Measurements from ENCODE around the gene ALDH1L1. TPM values are rescaled to one million over a fixed set of nuclear protein-coding genes. Genes with fewer than 3 reads are reported as not detected.

The ALDH1L1 gene
- polyA plus RNA-seq, 4 donors = 33.1 to 49.0 (median 42.8) TPM

DNA sequence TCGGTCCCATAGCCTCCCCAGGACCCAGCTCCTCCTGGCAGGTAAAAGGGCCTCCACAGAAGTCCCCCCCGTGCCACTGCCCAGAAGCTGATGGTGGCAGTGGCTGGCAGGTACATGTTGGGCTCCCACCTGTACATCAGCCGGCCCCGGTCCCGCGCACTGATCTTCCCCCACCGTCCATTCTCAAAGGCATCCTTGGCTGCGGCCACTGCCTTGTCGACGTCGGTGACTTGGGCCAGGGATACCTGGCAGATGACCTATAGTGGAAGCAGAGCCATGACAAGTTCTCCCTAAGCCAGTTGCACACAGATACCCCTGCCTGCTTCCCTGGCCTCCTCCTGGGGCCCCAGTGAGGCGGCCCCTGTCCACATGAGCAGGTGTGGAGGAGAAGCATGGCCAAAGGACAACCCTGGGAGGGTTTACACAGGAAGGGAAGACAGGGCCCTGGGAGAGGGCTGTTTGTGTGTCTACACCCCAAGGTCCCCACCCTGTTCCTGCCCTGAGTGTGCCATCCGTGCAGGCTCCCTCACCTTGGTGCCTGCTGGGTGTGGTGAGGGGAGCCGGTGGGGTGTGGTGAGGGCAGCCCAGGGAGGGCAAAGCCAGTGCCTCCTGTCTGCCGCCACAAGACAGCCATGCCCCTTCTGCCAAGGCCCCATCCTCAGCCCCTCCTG is 44.8 kb downstream of the ALDH1L1 start:
- no peak for DNase-seq (ENCODE audit: low read depth in 4 of 4, low spot score in 2 of 4)

DNA sequence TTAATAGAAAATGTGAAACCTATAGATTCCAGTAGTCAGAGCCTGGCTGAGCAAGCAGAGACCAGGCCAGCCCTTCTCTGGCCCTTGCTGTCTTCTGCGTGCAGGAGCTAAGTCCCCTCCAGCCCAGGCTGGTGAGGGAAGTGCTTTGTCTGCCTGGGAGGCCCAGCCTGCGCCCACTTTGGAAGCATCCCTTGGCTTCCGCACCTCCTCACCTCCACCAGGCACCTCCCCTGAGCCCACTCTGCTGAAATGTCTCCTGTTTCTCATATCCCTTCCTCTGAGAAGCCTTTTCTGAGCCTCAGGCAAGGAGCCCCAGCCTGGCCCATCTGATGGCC is 45.3 kb downstream of the ALDH1L1 start:
- DNase-seq (ENCODE audit: low read depth in 4 of 4, low spot score in 2 of 4) = no peak

DNA sequence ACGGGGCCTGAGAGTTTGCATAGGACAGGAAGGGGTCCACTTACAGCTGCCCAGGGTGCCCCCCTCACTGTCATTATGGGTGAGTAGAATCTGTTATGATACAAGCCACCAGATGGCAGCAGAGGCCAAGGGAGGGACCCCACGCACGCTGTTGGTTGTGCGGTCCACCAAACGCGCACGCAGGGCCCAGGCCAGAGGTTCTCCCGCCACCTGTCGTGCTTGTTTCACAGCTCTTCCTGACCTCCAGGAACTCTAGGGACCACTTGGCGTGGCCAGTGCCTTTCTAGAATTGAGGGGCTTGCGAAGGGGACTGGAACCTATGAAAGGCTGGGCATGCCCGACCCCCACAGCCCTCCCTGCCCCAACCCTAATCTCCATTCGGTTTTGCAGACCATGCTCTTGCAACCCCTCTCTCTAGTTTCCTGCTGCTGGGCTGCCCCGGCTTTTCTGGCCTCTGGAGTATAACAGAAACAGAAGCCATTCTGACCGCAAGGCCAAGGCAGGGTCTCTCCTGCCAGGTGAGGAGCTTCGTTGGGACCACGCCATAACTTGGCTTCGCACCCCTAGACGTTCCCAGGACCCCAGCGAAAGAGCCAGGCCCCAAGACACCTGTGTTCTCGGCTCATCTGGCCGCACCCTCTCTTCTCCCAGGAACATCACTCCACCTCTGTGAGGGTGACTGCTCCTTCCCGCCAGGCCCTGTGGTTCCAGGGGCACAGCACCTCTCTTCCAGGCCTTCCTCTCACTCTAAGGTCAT is 46.0 kb downstream of the ALDH1L1 start:
- peak in 3 of 4 donors; percentile 40 to 57 (median 48) for DNase-seq (ENCODE audit: low read depth in 4 of 4, low spot score in 2 of 4)

DNA sequence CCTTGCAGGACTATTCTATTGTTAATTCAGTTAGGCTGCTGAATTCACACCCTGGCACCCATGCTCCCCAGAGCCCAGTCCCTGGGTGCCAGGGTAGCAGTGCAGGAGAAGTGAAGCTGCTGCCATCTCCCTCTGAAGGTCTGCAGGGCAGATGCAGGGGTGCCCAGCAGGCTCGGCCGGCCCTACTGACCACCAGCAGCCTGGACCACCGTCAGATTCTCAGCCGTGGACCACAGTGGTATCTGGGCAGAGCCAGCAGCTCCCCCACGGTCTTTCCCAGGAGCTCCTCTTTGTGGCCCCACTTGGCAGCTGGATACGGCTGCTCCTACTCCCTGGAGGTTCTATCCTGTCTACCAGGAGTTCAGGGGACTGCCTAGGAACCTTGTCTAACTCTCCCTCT is 46.8 kb downstream of the ALDH1L1 start:
- no peak for DNase-seq (ENCODE audit: low read depth in 4 of 4, low spot score in 2 of 4)

DNA sequence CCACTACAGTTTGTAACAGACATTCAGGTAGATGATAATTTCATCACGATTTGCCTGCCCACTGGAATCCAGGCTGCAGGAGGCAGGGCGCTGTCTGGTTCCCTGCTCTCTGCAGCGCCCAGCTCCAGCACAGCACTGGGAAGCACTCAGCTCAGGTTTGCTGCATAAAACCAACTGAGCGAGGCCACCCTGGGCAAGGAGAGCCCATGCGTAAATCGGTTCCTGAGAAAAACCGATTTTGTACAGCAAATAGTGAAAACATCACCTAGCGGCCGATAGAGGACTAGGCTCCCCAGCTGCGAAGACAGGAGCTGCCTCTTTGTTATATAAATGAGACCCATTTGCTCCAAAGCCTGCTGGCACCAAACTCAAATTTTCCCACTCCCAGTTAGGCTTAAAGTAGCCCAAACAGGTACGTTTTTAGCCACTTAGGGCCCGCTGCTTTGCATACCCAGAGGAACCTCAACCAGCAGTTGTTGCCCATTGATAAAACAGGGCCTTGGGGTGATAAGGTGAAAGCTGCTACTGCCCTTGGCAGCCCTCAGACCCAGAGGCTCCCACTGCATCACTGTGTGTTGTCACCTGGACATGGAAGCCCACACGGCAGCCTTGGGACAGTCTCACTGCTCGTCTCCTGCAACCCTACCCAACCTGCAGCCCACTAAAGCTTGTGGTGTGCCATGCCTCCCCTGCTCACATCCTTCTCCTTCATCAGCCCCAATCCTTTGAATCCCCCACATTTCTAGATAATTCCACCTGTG is 47.5 kb downstream of the ALDH1L1 start:
- peak in 1 of 4 donors; percentile 23 for DNase-seq (ENCODE audit: low read depth in 4 of 4, low spot score in 2 of 4)

DNA sequence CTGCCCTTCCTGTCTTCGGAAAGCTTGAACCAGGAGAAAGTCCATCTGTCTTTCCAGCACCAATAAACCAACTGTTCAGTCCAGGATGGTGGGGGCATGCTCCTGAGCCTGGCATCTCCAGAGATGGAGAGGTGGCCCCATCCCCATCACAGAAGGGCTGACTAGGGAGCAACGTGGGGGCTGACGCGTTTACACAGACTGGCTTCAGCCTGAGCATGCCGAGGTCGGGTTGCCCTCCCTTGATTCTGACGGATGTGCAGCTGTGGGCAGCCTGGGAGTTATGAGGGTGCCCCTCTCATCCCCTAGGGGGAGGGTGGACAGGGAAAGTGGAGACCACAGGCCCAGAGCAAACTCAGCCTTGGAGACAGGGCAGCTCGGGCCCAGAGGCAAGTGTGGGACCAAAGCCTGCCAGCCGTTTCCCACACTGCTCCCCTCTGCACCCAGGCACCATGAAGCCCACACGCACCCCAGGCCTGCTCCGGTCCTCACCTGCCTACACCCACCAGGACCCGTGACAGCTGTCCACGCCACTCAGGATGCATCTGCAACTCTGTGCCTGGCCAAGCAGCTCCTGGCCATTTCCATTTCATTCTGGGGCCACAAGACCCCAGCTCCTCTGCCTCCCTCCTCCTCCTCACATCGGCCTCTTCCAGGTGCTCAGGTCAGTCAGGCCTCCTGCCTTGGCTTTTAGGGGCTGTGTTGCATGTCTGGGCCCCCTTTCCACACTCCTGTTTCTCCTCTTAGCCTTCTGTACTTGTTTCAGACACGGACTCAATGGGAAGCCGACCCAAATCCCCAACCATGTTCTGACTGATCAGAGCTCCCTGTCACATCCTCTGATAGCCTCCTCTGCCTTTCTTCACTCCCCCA is 48.3 kb downstream of the ALDH1L1 start:
- no peak for DNase-seq (ENCODE audit: low read depth in 4 of 4, low spot score in 2 of 4)

DNA sequence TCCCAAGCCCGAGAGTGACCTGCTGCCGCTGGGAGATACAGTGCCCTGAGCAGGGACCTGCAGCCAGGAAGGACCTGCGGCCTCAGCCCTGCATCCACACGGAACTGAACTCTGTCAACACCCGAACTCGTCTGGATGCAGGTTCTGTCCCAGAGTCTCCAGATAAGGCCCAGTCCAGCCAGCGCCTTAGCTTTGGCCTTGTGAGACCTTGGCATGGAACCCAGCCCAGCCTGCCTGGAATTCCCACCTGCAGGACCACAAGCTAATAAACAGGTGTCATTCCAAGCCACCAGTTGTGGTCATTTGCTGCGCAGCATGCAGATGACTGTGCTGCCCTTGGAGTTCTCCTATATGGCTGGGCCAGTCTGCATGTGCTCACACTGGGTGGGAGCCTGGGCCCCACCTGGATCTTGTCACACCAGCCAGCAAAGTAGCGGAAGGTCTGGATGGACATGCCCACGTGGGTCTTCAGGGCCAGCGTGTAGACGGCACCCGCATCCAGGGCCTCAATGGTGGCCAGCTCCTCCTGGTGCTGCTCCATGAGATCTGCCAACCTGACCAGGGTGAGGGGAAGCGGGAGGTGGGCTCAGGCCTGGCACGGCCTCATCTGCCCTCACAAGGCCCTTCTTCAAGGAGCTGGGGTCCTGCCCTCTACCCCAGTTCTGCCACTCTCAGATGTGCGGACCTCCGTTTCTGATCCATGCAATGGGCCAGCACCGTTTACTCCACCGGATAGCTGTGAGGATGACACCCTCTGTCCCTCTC is 49.2 kb downstream of the ALDH1L1 start:
- DNase-seq (ENCODE audit: low read depth in 4 of 4, low spot score in 2 of 4) = no peak

DNA sequence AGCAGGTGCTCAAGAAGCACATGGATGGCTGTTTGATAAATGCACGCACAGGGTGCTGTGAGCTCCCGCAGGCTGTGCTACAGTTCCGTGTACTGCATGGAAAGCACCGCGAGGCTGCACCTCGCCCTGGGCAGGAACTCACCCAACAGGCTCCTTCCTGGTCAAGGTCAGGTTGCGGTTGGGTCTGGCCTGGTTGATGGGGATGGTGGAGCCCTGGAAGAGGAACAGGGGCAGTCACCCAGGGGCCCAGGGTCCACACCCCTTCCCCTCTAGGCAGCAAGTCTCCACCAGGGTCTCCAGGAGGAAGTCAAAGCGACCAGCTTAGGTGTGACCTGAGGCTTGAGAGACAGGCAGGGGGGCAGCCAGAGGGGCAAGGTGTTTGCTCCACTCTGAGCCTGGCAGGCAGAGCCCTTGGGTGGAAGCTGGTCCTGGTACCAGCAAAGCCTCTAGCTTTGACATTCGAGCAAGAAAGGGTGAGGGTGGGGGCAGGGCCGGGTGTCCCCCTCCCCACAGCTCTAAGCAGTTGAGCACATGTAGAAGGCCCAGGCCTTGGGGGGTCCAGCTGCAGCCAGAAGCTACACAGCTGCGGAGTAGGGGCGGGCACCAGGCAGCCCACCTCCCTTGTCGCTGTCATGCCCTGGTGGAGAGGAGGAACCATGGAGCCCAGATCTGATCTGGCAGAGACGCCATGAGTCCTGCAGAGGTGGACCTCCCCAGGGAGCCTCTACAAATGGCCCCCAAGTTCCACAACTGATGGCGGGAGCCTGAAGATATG is 50.1 kb downstream of the ALDH1L1 start:
- DNase-seq (ENCODE audit: low read depth in 4 of 4, low spot score in 2 of 4) = no peak

DNA sequence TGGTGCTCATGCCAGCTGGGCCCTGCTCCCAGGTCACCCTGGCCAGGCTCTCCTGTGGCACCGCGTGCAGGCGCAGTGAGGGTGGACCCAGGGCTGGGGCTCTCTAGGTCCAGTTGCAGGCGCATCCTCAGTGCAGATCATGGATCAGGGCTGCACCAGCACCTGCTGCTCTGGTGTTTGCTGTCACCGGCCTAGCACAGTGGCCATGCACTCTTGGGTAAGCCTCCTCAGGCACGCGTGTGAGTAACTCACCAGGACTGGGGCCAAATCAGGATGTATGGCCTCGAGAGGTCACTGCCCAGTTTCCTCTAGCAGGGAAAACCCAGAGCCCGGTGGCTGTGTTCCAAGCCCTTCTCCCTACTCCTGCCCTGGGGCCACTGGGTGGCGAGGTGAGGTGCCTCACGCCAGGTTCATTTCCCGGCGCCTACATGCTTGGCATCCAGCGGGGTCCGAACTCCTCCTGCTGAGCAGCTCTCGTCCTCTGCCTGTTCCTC is 50.9 kb downstream of the ALDH1L1 start:
- DNase-seq (ENCODE audit: low read depth in 4 of 4, low spot score in 2 of 4) = no peak

DNA sequence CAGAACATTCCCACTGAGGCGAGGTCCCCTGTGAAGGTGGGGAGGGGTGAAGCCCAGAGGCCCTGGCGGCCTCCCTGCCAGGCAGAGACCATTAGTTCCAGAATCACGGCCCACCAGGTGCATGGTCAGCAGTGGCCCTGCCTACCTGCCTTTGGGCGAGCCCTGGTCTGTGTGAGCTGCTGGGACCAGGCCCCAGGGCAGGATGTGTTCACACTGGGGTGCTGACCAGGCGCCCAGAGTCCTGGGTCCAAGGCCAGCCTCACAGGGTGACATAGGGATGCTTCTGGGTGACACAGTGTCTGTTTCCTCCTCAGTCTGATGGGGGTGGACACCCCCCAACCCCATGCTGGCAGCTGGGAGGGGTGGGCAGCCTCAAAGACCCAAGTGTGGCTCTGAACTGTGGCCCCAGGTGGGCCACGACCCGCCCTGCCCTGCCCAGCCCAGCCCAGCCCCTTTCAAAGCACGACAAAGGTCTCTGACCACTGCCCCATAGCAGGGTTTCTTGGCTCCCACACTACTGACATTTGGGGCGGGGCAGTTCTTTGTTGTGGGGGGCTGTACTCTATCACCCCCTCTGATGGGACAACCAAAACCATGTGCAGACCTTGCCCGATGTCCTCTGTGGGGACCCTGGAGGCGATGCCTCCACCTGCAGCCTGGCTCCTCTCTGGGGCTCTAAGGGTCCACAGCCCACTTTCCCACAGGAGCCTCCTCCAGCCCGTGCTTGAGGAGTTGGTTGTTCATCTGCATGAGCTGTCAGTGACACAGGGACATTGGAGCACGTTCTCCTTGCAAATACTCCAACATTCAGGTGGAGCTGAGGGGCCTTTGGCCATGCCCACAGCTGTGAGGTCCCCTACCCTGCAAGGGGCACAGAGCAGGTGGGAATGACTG is 51.6 kb downstream of the ALDH1L1 start:
- no peak for DNase-seq (ENCODE audit: low read depth in 4 of 4, low spot score in 2 of 4)

DNA sequence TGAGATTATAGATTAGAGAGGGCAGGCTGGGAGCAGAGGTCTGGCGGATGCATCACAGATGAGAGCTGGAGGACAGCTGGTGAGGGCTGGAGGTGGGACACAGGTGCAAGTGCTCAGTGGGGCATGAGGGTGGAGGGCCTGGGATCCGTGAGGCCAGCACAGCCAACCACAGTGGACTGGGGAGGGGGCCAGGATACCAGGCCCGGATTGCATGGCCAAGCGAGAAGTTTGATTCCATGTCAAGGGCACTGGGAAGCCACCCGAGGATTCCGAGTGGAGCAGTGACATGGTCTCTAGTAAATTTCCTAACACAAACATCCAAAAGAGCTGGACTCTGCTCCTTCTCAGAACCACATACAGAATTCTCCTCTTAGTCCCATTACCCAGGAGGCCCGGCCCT is 52.5 kb downstream of the ALDH1L1 start:
- no peak for DNase-seq (ENCODE audit: low read depth in 4 of 4, low spot score in 2 of 4)

DNA sequence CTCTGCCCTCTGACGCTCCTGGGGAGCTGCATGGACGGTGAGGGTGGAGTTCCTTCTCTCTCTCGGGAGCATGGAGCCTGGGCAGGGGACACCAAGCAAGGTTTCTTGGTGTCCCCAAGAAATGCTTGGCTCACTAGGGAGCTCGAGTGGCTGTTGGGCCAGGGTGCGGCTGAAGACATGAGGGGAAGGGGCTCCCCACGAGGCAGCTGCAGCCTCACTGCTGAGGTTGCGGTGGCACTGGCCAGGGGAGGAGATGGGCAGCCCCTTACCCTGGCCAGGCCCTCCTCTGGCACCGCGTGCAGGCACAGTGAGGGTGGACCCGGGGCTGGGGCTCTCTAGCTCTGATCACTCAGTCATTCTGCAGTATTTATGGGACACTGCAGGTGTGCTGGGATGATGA is 52.9 kb downstream of the ALDH1L1 start:
- DNase-seq (ENCODE audit: low read depth in 4 of 4, low spot score in 2 of 4) = no peak

DNA sequence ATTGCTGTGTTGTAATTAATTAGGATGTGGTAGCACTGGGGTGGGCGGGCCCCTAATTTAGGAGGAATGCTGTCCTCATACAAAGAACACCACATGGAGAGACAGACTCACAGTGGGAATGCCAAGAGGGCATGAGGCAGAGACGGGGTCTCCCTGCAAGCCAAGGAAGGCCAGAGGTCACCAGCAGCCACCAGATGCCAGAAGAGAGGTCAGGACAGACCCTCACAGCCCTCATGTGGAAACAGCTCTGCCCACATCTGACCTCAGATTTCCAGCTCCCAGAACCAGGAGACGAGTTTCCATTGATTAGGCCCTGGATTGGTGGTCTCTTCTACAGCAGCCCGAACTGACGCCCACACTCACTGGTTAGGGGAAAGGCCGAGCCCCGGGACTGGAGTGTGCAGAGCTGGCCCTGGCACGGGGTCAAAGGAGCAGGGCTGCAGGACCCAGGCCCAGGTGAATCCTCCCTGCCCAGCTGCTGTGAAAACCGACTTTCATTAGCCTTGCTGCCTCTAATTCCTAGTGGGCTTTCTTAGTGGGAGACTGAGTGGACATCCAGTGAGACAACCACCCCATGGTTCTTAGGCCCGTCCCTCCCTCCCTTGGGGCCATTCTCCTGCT is 53.5 kb downstream of the ALDH1L1 start:
- no peak for DNase-seq (ENCODE audit: low read depth in 4 of 4, low spot score in 2 of 4)

DNA sequence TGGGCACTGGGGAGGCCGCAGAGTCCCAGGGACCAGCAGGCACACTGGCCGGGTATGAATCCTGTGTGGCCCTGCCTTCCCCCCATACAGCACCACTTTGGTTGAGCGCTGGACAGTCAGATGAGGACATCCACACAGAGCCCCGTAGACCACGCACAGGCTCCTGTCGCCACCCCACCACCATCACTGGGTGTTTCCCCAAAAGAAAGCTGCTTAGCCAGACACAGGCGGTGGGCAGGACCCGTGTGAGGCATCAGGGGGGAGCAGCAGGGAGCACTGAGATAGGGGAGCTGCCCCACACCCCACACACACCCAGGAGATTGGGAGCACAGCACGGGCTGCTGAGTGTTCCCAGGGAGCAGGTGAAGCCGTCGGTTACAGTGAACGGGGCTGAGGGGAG is 54.1 kb downstream of the ALDH1L1 start:
- no peak for DNase-seq (ENCODE audit: low read depth in 4 of 4, low spot score in 2 of 4)

DNA sequence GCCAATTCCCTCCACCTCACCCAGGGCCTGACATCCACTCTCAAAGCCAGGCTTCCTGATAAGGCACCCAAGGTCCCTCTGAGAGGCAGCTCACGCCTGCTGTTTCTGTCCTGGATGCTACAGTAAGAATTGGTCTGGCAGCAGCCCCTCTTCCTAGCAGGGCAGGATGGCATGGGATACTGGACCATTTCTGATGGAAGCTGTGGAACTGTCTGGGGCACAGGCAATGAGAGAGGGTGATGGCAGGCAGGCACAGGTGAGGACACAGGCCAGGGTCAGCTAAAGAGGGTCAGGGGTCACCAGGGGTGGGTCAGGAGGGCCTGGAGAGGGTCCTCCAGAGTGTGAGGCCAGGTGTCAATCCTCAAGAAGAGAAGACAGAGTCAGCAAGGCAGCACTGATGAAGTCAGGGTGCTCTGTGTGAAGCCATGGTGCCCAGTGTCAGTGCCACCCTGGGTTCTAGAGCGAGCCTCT is 54.6 kb downstream of the ALDH1L1 start:
- no peak for DNase-seq (ENCODE audit: low read depth in 4 of 4, low spot score in 2 of 4)

DNA sequence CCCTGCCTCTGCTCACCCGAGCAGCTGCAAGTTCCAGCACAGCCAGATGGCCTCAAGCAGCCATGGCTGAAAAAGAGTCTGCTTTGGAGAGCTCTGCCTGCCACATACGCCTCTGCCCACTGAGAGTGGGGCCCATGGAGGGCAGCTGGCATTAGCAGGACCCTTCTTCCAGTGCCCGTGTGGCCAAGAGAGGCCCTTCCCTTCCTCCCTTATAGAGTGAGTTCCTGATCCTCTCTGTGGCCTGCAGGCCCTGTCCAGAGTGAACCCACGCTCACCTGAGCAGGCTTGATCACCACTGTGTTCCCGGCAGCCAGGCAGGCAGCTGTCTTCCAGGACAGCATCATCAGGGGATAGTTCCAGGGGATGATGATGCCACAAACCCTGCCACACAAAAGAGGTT is 55.0 kb downstream of the ALDH1L1 start:
- no peak for DNase-seq (ENCODE audit: low read depth in 4 of 4, low spot score in 2 of 4)

DNA sequence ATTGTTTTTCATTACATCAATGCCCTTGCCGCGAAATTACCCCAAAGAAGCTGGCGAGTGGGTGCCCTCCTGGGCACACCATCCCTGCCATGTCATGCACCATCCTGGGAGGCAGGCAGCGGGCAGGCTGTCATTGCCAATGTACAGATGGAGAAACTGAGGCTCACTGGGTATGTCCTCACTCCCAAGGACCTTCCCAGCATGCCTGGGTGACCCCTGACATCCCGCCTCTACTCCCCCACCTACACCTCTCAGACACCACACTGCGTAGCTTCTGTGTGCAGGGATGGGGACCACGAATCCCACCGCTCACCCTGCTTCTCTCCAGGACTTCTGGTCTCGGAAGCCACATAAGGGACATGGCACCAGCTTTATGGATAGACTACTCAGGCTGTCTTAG is 55.5 kb downstream of the ALDH1L1 start:
- no peak for DNase-seq (ENCODE audit: low read depth in 4 of 4, low spot score in 2 of 4)

All from left renal cortex interstitium (tissue), 4 donors.